HG02623 (cell line): Measurements from ENCODE around the gene SNAP29.

Source experiments
- ATAC-seq: cut with Tn5 transposase; IDR thresholded peaks from one replicate; pipeline ENCODE4 v1.9.1; 2021; ENCODE audit warnings: moderate library complexity; ENCODE audit not compliant: unreplicated experiment

The SNAP29 gene

GRCh38 chr22:20865875-20866445 lies 7.2 kb downstream of the SNAP29 start:
- ATAC-seq: no peak

- no peak for ATAC-seq
Observed at GRCh38 chr22:20866736-20867135, 7.9 kb downstream of the SNAP29 start.

- no peak for ATAC-seq
Observed at GRCh38 chr22:20867179-20868024, 8.6 kb downstream of the SNAP29 start.

GRCh38 chr22:20868025-20868962 lies 9.5 kb downstream of the SNAP29 start:
- ATAC-seq: no peak

- ATAC-seq: no peak
Observed at GRCh38 chr22:20869234-20869633, 10.4 kb downstream of the SNAP29 start.

- ATAC-seq: no peak
Observed at GRCh38 chr22:20873214-20873613, 14.4 kb downstream of the SNAP29 start.

GRCh38 chr22:20875296-20875695 lies 16.5 kb downstream of the SNAP29 start:
- ATAC-seq: no peak

GRCh38 chr22:20877715-20878114 lies 18.9 kb downstream of the SNAP29 start:
- no peak for ATAC-seq

GRCh38 chr22:20881231-20881630 lies 22.4 kb downstream of the SNAP29 start:
- no peak for ATAC-seq

- no peak for ATAC-seq
Observed at GRCh38 chr22:20881869-20882815, 23.3 kb downstream of the SNAP29 start.

GRCh38 chr22:20882855-20883254 lies 24.0 kb downstream of the SNAP29 start:
- no peak for ATAC-seq

- ATAC-seq: no peak
Observed at GRCh38 chr22:20884454-20884853, 25.6 kb downstream of the SNAP29 start.

GRCh38 chr22:20885017-20885556 lies 26.3 kb downstream of the SNAP29 start:
- no peak for ATAC-seq

GRCh38 chr22:20885557-20886323 lies 26.9 kb downstream of the SNAP29 start:
- no peak for ATAC-seq

GRCh38 chr22:20887375-20887774 lies 28.6 kb downstream of the SNAP29 start:
- no peak for ATAC-seq

- no peak for ATAC-seq
Observed at GRCh38 chr22:20889025-20889704, 30.4 kb downstream of the SNAP29 start.

GRCh38 chr22:20889904-20890540 lies 31.2 kb downstream of the SNAP29 start:
- ATAC-seq: no peak

GRCh38 chr22:20890975-20891374 lies 32.2 kb downstream of the SNAP29 start:
- no peak for ATAC-seq
